ENCODE data around the gene ZFX.
A peak's percentile ranks its signal among the peaks of the same experiment; 100 is the strongest.

The ZFX gene

GRCh38 chrX:24167719-24168472 lies 18.4 kb downstream of the ZFX start:
- DNase-seq: no peak
- TF ChIP-seq CTCF (IDR thresholded peaks at IDR 0.05; ENCODE audit: low read depth, low read length, missing control alignments): no peak
- Histone ChIP-seq H3K27ac (no peak overlapping the region), H3K36me3 (replicated peaks) (peaks cover 4% of the 10 kb centered on the region), H3K27me3 (replicated peaks) (no peaks in the 10 kb centered on the region), H3K4me3 (ENCODE audit: low read depth, low read length) (no peak overlapping the region)
- in situ Hi-C loops (cut with HindIII; ENCODE audit: low pct_ligation_motif_present, low sequenced_read_pairs): no loop called here

GRCh38 chrX:24168807-24169206 lies 19.3 kb downstream of the ZFX start:
- TF ChIP-seq CTCF (IDR thresholded peaks at IDR 0.05; ENCODE audit: low read depth, low read length, missing control alignments): no peak
- DNase-seq: no peak
- no peak overlapping the region for H3K4me3 ChIP-seq (ENCODE audit: low read depth, low read length)
- no peaks in the 10 kb centered on the region for H3K27me3 ChIP-seq (replicated peaks)
- H3K27ac ChIP-seq: no peak overlapping the region
- H3K36me3 ChIP-seq (replicated peaks): peaks cover 9% of the 10 kb centered on the region
- in situ Hi-C loops (cut with HindIII; ENCODE audit: low pct_ligation_motif_present, low sequenced_read_pairs): no loop called here

GRCh38 chrX:24169211-24169610 lies 19.7 kb downstream of the ZFX start:
- H3K27me3 ChIP-seq (replicated peaks): no peaks in the 10 kb centered on the region
- in situ Hi-C loops (cut with HindIII; ENCODE audit: low pct_ligation_motif_present, low sequenced_read_pairs): no loop called here
- no peak overlapping the region for H3K4me3 ChIP-seq (ENCODE audit: low read depth, low read length)
- no peak for TF ChIP-seq CTCF (IDR thresholded peaks at IDR 0.05; ENCODE audit: low read depth, low read length, missing control alignments)
- peaks cover 12% of the 10 kb centered on the region for H3K36me3 ChIP-seq (replicated peaks)
- no peak for DNase-seq
- H3K27ac ChIP-seq: no peak overlapping the region

- Histone ChIP-seq H3K27me3 (replicated peaks) (no peaks in the 10 kb centered on the region), H3K4me3 (ENCODE audit: low read depth, low read length) (no peak overlapping the region), H3K27ac (no peak overlapping the region), H3K36me3 (replicated peaks) (peaks cover 33% of the 10 kb centered on the region)
- in situ Hi-C loops (cut with HindIII; ENCODE audit: low pct_ligation_motif_present, low sequenced_read_pairs): no loop called here
- DNase-seq: peak; percentile 6
- TF ChIP-seq CTCF (IDR thresholded peaks at IDR 0.05; ENCODE audit: low read depth, low read length, missing control alignments): peak; percentile 13
These were observed 23.8 kb downstream of the ZFX start for GRCh38 chrX:24173115-24173847.

GRCh38 chrX:24175276-24175675 lies 25.7 kb downstream of the ZFX start:
- no peak for TF ChIP-seq CTCF (IDR thresholded peaks at IDR 0.05; ENCODE audit: low read depth, low read length, missing control alignments)
- Histone ChIP-seq H3K4me3 (ENCODE audit: low read depth, low read length) (no peak overlapping the region), H3K36me3 (replicated peaks) (peaks cover 40% of the 10 kb centered on the region)

More at GRCh38 chrX:24175276-24175675, 25.7 kb downstream of the ZFX start:
- Histone ChIP-seq H3K27me3 (replicated peaks) (no peaks in the 10 kb centered on the region), H3K27ac (no peak overlapping the region)
- no peak for DNase-seq
- in situ Hi-C loops (cut with HindIII; ENCODE audit: low pct_ligation_motif_present, low sequenced_read_pairs): no loop called here

Data from brain microvascular endothelial cell (primary cell).